Smooth muscle cell (in vitro differentiated cells): ENCODE data around the gene PBX3. TPM values are rescaled to one million over a fixed set of nuclear protein-coding genes. Genes with fewer than 3 reads are reported as not detected.
A peak's percentile ranks its signal among the peaks of the same experiment; 100 is the strongest.

Source experiments
- DNase-seq: peaks from one replicate; lab custom pipeline; 2025; ENCODE audit not compliant: unreplicated experiment; lab: John Stamatoyannopoulos, UW
- H2AFZ ChIP-seq: fragments of 200-600 bp; sonication (generic); 2 replicates; pipeline ENCODE4 v1.6.0; 2016; ENCODE audit warnings: antibody characterized with exemption, low read depth, mild to moderate bottlenecking
- H3F3A ChIP-seq: fragments of 200-600 bp; sonication (generic); 2 replicates; pipeline ENCODE4 v1.6.0; 2017; ENCODE audit warnings: antibody characterized with exemption, low read depth
- H3K27ac ChIP-seq: fragments of 200-600 bp; sonication (generic); 2 replicates; pipeline ENCODE4 v1.5.1; 2016; ENCODE audit warnings: low read depth, mild to moderate bottlenecking
- H3K27me3 ChIP-seq: fragments of 200-600 bp; sonication (generic); 2 replicates; pipeline ENCODE4 v1.6.1; 2016; ENCODE audit warnings: low read depth, mild to moderate bottlenecking
- H3K36me3 ChIP-seq: fragments of 200-600 bp; sonication (generic); 2 replicates; pipeline ENCODE4 v1.5.1; 2016; ENCODE audit warnings: low read depth
- H3K4me1 ChIP-seq: fragments of 200-600 bp; sonication (generic); 2 replicates; pipeline ENCODE4 v1.5.1; 2016; ENCODE audit warnings: low read depth
- H3K4me2 ChIP-seq: fragments of 200-600 bp; sonication (generic); 2 replicates; pipeline ENCODE4 v1.6.0; 2016; ENCODE audit warnings: mild to moderate bottlenecking
- H3K4me3 ChIP-seq: fragments of 200-600 bp; sonication (generic); 2 replicates; pipeline ENCODE4 v1.5.1; 2016; ENCODE audit warnings: mild to moderate bottlenecking
- H3K79me2 ChIP-seq: fragments of 200-600 bp; sonication (generic); 2 replicates; pipeline ENCODE4 v1.6.0; 2016; ENCODE audit warnings: low read depth, mild to moderate bottlenecking
- H3K9ac ChIP-seq: fragments of 200-600 bp; sonication (generic); 2 replicates; pipeline ENCODE4 v1.6.0; 2016; ENCODE audit warnings: low read depth
- H3K9me3 ChIP-seq: fragments of 200-600 bp; sonication (generic); replicated peaks from 2 replicates; pipeline ENCODE4 v1.5.1; 2016; ENCODE audit warnings: low read depth
- H4K20me1 ChIP-seq: fragments of 200-600 bp; sonication (generic); 2 replicates; pipeline ENCODE4 v1.6.0; 2016; ENCODE audit warnings: low read depth
- WGBS: methylation state at CpG from one replicate; pipeline ENCODE4 v1.1.7; 2016; ENCODE audit warnings: low lambda C conversion rate; 5-methylcytosine and 5-hydroxymethylcytosine counted together
- polyA plus RNA-seq: library from polyadenylated mRNA; unstranded; fragments of >200 nt; fragmentation: Nextera tagmentation; extraction: Ambion mirVana; gene quantifications from 2 replicates; pipeline ENCODE4 v1.2.1, GENCODE V29; 2016
- total RNA-seq: library from RNA; depleted of rRNA; stranded (reverse); fragments of >200 nt; gene quantifications from 2 replicates; pipeline ENCODE4 v1.2.3, GENCODE V29; 2014
- TF ChIP-seq, protein P1 (sequence below): fragments of 200-600 bp; sonication (generic); IDR thresholded peaks from 2 replicates; pipeline ENCODE4 v1.5.1; 2017; ENCODE audit warnings: borderline replicate concordance, mild to moderate bottlenecking, antibody characterized with exemption; ENCODE audit not compliant: insufficient read depth, poor library complexity, severe bottlenecking

PBX3 gene
- total and polyA plus RNA-seq, 2 experiments from 2014 or later: 15.3 to 34.6 TPM

- no peaks in the 10 kb centered on the region for H3K4me1 ChIP-seq
- H4K20me1 ChIP-seq: no peaks in the 10 kb centered on the region
- no peak overlapping the region for H3K4me3 ChIP-seq
- no peak overlapping the region for H3K9ac ChIP-seq
- no peaks in the 10 kb centered on the region for H3K36me3 ChIP-seq
- H3F3A ChIP-seq: no peaks in the 10 kb centered on the region
- no peak overlapping the region for H2AFZ ChIP-seq
- 94% methylated on average over 3 of the region's 3 CpGs for WGBS
- TF ChIP-seq, protein P1, sequence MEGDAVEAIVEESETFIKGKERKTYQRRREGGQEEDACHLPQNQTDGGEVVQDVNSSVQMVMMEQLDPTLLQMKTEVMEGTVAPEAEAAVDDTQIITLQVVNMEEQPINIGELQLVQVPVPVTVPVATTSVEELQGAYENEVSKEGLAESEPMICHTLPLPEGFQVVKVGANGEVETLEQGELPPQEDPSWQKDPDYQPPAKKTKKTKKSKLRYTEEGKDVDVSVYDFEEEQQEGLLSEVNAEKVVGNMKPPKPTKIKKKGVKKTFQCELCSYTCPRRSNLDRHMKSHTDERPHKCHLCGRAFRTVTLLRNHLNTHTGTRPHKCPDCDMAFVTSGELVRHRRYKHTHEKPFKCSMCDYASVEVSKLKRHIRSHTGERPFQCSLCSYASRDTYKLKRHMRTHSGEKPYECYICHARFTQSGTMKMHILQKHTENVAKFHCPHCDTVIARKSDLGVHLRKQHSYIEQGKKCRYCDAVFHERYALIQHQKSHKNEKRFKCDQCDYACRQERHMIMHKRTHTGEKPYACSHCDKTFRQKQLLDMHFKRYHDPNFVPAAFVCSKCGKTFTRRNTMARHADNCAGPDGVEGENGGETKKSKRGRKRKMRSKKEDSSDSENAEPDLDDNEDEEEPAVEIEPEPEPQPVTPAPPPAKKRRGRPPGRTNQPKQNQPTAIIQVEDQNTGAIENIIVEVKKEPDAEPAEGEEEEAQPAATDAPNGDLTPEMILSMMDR: no peak
- H3K4me2 ChIP-seq: no peak overlapping the region
- no peaks in the 10 kb centered on the region for H3K79me2 ChIP-seq
- no peak overlapping the region for H3K27ac ChIP-seq
- no peak for DNase-seq
- H3K27me3 ChIP-seq: peaks cover 2% of the 10 kb centered on the region
- H3K9me3 ChIP-seq: no peaks in the 10 kb centered on the region
These were observed 7.7 kb upstream of the PBX3 start for GRCh38 chr9:125739436-125739835.

DNA sequence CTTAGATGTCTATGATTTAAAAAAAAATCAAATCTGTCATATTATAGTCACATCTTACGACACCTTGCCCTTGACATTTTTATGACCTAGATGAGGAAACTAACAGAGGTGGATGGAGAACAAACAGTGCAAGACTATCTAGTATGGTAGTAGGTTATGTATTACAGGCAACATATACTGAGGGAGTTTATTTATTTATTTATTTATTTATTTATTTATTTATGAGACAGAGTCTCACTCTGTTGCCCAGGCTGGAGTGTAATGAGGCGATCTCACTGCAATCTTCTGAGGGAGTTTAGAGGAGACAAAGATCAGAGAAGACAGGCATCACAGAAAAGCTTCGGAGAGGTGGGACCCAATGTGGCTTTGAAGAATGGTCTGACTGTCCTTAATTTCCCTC is 4.5 kb upstream of the PBX3 start:
- TF ChIP-seq, protein P1: no peak
- Histone ChIP-seq H4K20me1 (no peaks in the 10 kb centered on the region), H3F3A (peaks cover 11% of the 10 kb centered on the region), H2AFZ (no peak overlapping the region), H3K36me3 (no peaks in the 10 kb centered on the region), H3K4me3 (no peak overlapping the region), H3K27ac (no peak overlapping the region), H3K27me3 (peaks cover 2% of the 10 kb centered on the region), H3K9me3 (no peaks in the 10 kb centered on the region), H3K4me2 (no peak overlapping the region), H3K79me2 (no peaks in the 10 kb centered on the region), H3K9ac (no peak overlapping the region), H3K4me1 (no peaks in the 10 kb centered on the region)
- DNase-seq: no peak
- WGBS: 88% methylated on average over 3 of the region's 3 CpGs

- no peak overlapping the region for H3K27ac ChIP-seq
- H3K79me2 ChIP-seq: peaks cover 11% of the 10 kb centered on the region
- no peaks in the 10 kb centered on the region for H3K9me3 ChIP-seq
- peaks cover 11% of the 10 kb centered on the region for H3F3A ChIP-seq
- no peak for DNase-seq
- H3K27me3 ChIP-seq: no peaks in the 10 kb centered on the region
- 76% methylated on average over 5 of the region's 5 CpGs for WGBS
- H3K4me1 ChIP-seq: peaks cover under 1% of the 10 kb centered on the region
- no peak overlapping the region for H3K9ac ChIP-seq
- no peak overlapping the region for H3K4me3 ChIP-seq
- no peaks in the 10 kb centered on the region for H4K20me1 ChIP-seq
- no peak overlapping the region for H3K4me2 ChIP-seq
- TF ChIP-seq, protein P1: no peak
- H3K36me3 ChIP-seq: no peaks in the 10 kb centered on the region
- no peak overlapping the region for H2AFZ ChIP-seq
These were observed 3.3 kb upstream of the PBX3 start for GRCh38 chr9:125743682-125744428.

DNA sequence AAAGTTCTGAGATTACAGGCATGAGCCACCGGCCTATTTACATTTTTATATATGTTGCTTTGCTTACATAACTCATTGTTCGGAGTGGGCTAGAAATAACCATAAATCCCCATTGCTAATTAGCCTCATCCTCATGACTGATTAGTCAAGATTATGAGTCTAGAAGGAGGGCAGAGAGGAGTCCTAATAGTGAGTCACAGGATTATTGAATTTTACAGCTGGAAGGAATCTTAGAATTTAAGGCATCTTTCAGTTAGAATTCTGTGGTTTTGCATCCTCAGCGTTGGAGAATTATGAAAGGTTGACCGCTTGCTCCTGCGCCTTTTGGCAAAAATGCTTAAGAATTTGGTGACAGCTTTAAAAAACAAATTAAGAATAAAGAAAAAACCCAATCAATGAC is 2.6 kb upstream of the PBX3 start:
- peak overlapping the region; percentile 25 for H3K4me2 ChIP-seq
- TF ChIP-seq, protein P1: no peak

More for the DNA sequence above, 2.6 kb upstream of the PBX3 start:
- no peak for DNase-seq
- Histone ChIP-seq H3K36me3 (no peaks in the 10 kb centered on the region), H3K4me1 (peaks cover 8% of the 10 kb centered on the region), H3K9ac (no peak overlapping the region), H3K27me3 (no peaks in the 10 kb centered on the region), H3K27ac (no peak overlapping the region), H3K79me2 (peaks cover 12% of the 10 kb centered on the region), H4K20me1 (no peaks in the 10 kb centered on the region), H3K9me3 (no peaks in the 10 kb centered on the region), H2AFZ (no peak overlapping the region), H3K4me3 (no peak overlapping the region), H3F3A (peaks cover 11% of the 10 kb centered on the region)
- WGBS: 54% methylated on average over 5 of the region's 5 CpGs
